ENCODE measurements around the gene OMA1. TPM values are rescaled to one million over a fixed set of nuclear protein-coding genes. Genes with fewer than 3 reads are reported as not detected.
"Not testable (repeated sequence)": the region's sequence is repeated elsewhere in the genome, so short reads cannot be mapped to it uniquely, and the experiment has no call there.

The OMA1 gene
- 5.8 and 7.9 TPM in 2 replicates for total RNA-seq (2014; rRNA removed; shearing (Covaris generic))

DNA sequence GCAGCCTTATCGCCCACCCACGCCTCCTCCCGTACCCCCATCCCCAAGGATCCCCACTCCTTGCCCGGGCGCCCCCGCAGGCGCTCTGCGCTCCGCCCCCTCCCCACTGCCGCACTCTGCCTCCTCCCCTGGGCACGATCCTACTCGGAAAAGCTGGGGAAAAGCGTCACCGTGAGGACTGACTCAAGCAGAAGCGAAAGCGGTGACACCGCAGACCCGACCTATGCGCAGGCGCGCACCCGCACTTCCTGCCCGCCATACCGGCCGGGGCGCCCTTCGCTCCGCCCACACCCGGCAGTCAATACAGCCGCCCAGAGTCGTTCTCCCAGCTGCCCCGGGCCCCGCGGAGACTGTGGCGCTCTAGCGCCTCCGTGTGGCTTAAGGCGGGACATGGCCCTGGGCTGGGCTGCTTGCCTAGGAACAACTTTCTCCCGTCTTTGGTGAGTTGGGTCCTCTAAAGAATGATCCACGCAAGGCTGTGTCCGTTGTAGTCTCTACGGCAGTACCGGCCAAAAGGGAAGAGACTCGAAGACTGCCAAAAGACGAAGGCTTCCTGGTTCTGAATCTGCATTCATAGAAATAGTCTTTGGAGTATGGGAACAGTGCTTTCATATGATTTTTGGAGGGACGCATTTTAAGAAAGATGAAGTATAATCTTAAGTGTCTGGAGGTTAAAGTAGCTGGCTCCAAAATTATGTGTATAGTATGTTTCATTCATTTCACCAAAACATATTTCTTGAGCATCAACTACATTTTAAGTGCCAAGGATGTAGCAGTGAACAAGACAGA lies at the start of gene OMA1:
Gene OMA1 (minus strand): TSS at position 207 of the 789 bp plus-strand sequence. CDS start 7,432 bp downstream, outside the sequence.
- peak; percentile 98 for DNase-seq (ENCODE audit: low spot score)

DNA sequence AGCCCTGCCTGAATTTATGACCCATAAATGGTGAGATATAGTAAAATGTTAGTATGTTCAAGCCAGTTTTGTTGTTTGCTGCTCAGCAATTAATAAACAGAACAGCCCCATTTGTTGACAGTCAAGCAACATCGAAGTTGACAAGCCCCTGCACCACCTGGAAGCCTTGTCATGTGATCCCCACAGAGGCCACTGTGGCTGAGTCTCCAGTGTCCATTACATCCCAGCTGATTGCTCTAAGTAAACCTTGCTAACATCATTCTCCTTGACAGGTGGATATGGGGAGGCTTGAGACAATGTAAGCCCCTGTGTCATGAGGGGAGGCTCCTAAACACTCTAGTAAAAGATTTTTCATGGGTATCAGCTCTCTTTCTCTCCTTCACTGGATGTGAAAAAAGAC lies 48.0 kb upstream of the OMA1 start:
- DNase-seq (ENCODE audit: low spot score) = no peak

DNA sequence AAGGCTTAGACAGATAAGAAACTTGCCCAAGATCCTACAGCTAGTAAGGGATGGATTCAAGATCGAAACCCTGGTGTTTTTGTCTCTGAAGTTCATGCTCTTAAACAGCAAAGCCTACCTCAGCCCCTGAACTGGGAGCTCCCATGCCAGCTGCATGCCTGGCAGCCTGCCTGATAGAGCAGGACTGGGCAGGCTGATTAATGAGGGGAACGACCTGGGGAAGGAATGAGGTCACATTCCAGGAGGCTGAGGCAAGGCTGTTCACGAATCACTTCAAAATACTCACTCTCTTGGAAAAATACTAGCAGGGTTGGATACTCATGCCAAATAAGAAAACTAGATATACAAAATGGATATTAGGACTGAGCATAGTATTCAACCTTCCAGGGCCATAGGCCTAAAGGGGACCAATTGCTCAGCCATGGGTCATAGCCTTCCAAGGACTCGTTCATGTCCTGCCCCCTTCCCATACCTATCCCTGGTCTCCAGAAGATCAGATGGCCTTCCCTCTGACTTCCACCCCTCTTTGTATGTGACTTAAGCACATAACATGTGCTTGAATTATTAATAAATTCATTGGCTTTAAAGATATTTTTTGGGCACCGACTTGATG lies 46.1 kb upstream of the OMA1 start:
- peak; percentile 47 for DNase-seq (ENCODE audit: low spot score)

DNA sequence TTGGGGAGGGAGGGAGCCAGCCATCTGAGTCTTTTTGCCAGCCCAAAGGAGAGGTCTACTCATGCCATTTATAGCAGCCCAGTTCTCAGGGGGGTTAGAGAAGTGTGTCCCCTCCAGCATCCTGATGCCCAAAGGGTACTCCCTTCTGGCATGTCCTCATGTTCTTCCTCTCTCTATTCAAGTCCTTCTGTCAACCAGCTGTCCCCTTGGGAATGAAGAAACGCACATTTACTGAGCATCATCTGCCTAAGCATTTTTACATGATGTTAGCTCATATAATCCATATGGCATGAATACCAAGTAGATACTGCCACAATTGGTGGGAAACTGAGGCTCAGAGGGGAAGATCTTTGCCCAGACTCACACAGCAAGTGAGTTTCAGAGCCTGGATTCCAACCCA lies 45.3 kb upstream of the OMA1 start:
- no peak for DNase-seq (ENCODE audit: low spot score)

DNA sequence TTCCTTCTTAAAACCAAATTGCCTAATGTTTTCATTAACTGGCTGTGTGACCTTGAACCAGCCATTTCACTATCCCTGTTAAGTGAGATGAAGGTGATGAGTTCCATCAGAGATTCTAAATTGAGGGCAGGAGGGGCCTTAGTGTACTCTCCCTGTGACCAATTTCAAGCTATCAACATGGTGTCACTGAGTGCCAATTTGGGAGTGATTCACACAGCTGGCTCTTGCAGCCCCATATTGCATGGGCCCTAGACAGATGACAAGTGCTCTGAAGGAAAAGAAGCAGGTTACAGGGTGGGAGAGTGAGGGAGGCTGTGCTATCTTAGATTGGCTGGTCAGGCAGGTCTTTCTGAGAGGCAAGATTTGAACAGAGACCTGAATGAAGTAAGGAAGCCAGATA lies 43.5 kb upstream of the OMA1 start:
- no peak for DNase-seq (ENCODE audit: low spot score)

DNA sequence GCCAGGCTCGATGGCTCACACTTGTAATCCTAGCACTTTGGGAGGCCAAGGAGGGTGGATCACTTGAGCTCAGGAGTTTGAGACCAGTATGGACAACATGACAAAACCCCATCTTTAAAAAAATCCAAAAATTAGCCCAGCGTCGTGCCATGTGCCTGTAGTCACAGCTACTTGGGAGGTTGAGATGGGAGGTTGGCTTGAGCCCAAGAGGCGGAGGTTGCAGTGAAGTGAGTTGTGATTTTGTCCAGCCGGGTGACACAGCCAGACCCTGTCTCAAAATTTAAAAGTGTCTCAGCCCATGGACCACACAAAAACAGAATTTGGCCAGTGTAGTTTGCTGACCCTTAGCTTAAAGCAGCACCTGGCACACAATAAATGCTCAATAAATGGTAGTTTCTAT lies 41.9 kb upstream of the OMA1 start:
- DNase-seq (ENCODE audit: low spot score) = no peak

DNA sequence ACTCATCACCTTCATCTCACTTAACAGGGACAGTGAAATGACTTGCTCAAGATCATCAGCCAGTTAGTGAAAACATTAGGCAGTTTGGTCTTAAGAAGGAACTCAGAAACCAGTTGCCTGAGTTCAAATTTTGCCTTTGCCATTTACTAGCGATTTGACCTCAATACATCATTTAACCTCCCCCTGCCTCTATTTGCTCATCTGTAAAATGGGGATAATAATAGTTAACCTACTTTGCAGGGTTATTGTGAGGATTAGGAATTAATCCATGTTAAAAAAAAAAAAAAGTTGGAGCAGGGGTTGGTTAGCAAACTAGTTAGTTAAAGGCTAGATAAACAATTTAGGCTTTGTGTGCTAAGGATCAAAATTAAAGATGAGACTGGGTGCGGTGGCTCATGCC lies 41.1 kb upstream of the OMA1 start:
- DNase-seq (ENCODE audit: low spot score) = no peak

DNA sequence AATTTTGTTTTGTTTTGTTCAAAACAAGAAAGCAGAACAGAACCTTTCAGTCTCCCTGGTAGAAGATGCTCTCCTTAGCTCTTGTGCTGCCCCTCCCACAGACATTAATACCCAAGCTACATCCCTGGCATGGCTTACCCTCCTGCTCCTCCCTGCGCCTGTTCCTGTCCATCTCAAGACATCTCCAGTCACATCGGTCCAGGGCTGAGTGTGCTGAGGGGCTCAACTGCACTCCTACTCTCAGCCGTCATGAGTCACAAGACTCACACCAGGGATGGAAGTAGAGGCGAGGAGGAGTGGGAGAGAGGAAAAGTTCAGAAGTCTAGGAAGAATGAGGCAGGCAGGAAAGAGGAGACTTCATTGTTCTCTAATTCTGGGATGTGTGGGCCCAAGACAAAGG lies 39.7 kb upstream of the OMA1 start:
- no peak for DNase-seq (ENCODE audit: low spot score)

DNA sequence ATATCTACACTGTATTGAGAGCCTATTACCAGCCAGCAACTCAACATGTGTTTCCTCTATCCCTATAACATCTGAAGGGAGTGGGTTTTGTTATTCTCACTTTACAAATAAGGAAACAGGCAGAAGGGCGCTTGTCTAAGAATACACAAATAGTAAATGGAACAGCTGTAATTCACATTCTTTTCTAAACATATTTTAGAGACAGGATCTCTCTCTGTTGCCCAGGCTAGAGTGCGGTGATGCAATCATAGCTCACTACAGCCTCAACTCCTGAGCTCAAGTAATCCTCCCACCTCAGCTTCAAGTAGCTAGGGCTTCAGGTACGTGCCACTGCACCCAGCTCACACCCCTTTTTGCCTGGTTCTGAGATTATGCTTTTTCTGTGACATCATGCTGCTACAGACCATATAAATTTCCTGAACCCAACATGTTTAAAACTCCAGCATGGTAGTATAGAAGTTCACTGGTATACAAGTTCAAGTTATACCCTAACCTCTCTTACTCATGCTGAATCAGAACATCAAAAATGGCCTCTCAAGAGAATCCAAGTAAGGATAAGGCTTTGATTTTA lies 39.1 kb upstream of the OMA1 start:
- DNase-seq (ENCODE audit: low spot score) = no peak

DNA sequence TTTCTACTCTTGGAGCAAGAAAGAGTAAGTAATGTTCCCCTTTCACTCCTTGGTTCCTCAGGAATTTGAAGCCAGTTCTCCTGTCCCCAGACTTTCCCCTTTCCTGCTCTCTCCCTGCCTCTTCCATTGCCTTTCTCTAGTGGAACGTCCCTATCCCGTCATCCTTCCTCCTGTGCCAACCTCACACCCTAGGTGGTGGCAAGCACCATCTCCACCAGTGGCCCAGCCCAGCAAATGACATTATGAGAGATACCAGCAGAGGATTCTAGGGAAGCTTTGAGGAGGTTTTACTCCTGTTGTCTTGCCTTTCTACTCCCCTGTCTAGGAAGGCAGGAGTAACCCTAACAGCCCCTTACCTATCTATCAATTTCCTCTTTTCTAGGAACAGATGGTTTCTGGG lies 38.6 kb upstream of the OMA1 start:
- no peak for DNase-seq (ENCODE audit: low spot score)

DNA sequence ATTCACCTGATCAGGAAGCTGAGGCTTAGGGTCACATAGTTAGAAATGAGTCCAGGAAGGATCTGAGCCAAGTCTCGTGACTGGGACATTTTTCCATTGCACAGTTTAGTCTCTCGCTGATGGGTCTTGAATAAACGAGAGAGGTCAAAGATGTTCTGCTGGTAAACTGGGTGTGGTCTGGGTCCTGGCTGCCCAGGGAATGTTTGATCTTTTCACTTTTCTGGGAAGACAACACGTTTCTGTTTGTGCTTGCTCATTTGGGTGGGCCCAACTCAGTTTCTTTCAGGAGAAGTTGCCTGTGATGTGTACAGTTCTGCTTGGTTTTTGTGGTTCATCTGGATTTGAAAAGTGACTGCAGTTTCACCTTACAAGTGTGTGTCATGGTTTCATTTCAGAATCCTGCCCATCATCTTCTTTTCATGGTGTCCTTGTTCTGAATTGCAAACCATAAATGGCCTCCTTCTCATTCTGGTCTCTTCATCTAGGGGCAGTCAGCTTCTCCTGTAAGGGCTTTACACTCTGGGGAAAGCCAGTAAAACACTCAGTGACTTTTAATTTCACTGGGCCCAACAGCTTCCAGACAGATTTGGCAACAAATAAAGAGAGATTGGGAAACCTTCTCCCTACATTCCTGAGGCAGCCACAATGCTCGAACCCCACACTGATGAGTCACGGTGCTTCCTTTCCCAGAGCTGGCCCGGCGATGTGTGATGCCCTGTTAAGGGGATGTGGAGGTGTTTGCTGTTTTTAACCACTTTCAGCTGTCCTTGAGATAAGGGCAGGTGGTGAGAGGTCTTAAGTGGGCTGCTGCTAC lies 37.8 kb upstream of the OMA1 start:
- DNase-seq (ENCODE audit: low spot score) = peak; percentile 51

DNA sequence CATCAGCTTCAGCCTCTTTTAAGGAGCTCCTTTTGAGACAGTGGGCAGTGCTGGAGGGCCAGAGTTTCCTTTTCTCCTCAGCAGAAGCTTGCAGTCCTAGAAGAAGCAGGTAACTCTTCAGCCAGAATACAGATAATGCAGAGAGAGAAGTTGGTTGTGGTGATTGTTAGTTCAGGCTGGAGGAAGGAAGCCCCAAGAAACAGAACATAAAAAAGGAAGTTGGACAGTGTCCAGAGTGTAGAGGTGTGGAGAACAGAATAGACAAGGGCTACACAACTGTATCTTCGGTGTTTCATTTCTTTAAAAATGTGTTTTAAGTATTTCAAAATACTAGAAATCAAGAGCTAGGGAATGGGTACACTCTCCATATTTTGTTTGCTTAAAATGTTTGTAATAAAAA lies 37.0 kb upstream of the OMA1 start:
- no peak for DNase-seq (ENCODE audit: low spot score)

DNA sequence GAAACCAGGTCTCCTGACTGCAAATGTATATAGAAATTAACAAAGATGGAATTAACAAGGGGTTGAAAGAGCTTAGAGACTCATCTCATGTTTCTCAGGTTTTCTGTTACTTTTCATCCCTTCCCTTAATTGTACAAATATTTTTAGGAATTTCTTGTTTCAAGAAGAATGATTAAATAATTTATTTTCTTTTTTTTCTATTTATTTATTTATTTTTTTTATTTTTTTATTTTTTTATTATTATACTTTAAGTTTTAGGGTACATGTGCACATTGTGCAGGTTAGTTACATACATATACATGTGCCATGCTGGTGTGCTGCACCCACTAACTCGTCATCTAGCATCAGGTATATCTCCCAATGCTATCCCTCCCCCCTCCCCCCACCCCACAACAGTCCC lies 35.6 kb upstream of the OMA1 start:
- not testable (repeated sequence) for DNase-seq (ENCODE audit: low spot score)

DNA sequence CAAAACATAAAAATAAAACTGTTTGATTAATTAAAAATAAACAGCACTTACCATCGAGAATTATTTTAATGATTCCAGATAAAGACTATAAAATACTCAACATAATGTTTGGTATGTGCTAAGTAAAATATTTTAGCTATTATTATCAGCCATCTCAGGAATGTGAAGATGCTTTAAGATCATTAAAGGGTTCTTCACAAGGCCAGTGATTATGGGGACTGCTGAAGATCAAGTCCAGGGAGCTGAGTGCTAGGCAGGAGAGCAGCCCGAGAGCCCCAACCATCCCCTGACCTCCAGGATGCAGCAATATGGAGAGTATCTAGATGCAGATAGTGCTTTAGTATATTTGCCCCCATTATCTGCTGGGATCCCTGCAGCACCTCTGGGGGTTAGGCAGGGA lies 35.1 kb upstream of the OMA1 start:
- no peak for DNase-seq (ENCODE audit: low spot score)

DNA sequence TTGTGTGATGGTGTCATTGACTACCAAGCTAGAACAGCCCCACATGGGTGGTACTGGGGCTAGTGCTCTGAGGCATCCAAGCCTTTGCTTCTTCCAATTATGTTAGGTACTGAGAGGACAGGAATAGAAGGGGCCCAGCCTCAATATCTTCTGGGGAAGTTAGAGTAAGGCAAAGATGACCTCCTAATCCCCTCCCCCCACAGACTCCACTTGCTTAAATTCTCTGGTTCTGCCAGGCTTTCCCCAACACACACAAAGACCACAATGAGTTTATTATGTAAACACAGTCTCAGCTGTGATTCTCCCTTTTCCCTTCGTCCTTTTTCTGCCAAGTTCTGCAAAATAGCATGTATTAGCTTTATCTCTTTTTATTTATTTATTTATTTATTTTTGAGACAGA lies 33.7 kb upstream of the OMA1 start:
- no peak for DNase-seq (ENCODE audit: low spot score)

DNA sequence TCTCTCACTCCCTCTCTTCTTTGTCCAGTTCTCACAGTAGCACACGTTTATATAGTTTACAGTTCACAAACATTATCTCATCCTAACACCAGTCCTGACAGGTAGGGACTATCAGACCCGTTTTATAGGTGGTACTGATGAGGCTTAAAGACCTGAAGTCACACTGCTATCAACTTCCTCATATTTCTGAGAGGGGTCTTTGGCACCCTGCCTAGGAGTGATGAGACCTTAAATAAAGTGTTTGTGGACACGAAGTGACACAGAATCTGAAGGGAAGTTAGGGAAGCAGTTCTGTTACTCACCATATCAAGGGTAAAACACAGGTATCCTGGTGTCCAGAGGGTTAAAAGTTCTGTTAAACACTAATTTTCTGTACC lies 31.1 kb upstream of the OMA1 start:
- DNase-seq (ENCODE audit: low spot score) = no peak

DNA sequence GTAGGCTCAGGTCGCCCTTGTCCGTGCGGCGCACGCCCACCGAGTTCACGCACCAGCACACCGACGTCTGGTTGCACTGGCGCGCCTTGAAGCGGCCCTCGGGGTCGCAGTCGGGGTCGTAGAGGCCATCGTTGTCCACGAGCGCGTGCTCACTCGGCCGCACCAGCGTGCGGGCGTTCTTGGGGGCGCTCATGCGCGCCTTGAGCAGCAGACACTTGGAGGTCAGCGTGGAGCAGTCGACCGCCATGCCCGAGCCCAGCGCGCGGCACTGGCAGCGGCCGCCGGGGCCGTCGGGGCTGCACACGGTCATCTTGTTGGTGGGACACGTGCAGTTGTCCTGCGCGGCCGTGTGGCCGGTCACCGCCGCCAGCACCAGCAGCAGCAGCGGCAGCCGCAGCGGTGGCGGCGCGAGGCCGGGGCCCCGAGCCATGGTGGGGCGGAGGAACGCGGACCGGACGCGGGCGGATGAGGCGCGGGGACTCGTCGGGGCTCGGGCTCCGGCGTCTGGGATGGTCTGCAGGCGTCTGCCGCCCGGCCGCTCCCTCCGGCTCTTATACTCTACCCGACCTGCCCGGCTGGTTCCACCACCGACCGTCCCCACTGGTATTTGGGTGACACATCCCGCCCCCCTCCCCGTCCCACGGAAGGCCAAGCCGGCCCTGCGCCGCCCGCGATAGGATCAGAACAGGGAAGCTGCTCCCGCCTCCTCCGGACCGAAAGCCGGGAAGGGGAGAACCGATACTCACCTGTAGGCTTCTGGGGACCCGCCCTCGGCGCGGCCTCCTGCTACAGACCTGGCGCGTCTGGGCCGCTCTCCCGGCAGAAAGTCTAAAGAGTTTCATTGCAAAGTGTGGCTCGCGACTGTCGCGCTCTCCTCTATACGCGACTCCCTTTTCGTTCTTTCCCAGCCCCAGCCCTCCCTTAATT lies 30.5 kb upstream of the OMA1 start, which contains the start of gene TACSTD2:
Gene TACSTD2 (minus strand): TSS at position 526 of the 927 bp plus-strand sequence. CDS start 96 bp downstream, at position 430.
- peak; percentile 82 for DNase-seq (ENCODE audit: low spot score)

DNA sequence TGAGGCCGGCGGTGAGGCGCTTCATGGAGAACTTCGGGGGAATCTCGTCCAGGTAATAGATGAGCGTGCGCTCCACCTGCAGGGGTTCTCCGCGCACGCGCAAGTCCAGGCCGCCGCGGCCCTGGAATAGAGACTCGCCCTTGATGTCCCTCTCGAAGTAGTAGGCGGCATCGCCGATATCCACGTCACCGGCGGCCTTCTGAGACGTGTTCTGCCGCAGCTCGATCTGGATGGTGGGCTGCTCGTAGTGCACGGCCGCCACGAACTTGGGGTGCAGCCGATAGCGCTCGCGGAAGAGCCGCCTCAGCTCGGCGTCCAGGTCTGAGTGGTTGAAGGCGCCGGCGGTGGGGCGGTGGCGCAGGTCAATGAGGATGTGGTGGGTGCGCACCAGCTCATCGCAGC lies 29.8 kb upstream of the OMA1 start:
- DNase-seq (ENCODE audit: low spot score) = peak; percentile 57

DNA sequence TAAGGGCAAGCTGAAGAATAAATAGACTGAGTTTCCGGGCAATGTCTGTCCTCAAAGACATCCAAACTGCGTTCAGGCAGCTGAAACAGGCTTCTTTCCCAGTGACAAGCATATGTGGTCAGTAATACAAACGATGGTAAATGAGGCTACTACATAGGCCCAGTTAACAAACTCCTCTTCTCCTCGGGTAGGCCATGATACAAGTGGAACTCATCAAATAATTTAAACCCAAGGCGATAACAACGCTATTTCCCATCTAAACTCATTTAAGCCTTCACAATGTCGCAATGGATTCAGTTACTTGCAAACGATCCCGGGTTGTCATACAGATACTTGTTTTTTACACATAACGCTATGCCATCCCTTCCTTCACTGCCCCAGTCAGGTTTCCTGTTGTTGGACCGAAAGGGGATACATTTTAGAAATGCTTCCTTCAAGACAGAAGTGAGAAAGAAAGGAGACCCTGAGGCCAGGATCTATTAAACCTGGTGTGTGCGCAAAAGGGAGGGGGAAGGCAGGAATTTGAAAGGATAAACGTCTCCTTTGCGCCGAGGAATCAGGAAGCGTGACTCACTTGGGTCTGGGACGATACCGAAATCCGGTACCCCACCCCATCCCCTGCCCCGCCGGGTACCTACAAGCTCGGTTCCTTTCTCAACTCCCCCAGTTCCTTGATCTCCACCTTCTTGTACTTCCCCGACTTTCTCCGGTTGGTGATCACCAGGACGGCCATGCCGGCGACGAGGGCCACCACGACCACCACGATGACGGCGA lies 29.2 kb upstream of the OMA1 start:
- DNase-seq (ENCODE audit: low spot score) = peak; percentile 31

DNA sequence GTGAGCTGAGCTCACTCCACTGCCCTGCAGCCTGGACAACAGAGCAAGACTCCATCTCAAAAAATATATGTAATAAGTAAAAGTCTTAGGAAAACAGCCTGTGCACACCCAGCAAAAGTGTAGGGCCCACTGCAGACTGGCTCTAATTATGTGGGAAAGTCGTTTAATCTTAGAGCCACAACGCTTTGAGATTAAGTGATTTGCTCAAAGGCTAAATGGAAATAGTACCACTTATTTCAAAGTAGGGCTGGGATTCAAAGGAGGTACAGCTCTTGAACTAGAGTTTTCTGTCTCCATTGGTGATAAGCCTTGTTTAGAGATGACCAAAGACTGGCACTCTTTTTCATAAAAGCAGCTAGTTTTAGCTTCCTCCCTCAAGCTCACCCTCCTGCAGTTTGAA lies 28.3 kb upstream of the OMA1 start:
- no peak for DNase-seq (ENCODE audit: low spot score)
